Measurements from ENCODE around the gene SDK1. TPM values are rescaled to one million over a fixed set of nuclear protein-coding genes. Genes with fewer than 3 reads are reported as not detected.

Gene SDK1
- total and polyA plus RNA-seq, 2 of the 8 experiments (the other 6 are each of a cell fraction or from before 2014, with no cell fraction given), result 3.3 to 7.2 TPM

DNA sequence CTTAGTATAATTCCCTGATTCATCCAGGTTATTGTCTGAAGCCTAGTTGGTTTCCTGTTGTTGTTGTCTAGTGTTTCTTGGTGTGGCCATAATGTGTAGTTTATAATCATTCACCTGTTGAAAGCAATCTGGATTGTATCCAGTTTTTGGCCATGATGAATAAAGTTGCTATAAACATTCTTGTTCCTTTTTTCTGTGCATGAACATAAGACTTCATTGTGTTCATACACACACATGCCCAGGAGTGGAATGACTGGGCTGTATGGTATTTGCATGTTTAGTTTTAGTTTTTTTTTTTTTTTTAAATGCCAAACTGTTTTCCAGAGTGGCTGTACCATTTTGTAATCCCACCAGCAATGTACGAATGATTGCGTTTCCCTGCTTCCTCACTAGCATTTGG lies 349.8 kb downstream of the SDK1 start:
- CTCF ChIA-PET (ENCODE audit: partially characterized antibody), result no interaction called here
- WGBS, 2 experiments (ENCODE audit: extremely low coverage in 1 of 2, insufficient coverage in 1 of 2, insufficient read length in 1 of 2, insufficient replicate concordance in 2 of 2, low coverage in 1 of 2, low lambda C conversion rate in 2 of 2, missing lambda C conversion rate in 1 of 2), result 87% methylated on average over 2 of the region's 2 CpGs; no CpG with 5 or more reads in 1 of the 2 experiments
- no peak overlapping the region for H3K56ac ChIP-seq (replicated peaks; ENCODE audit: insufficient read length, low read depth, low read length)
- H2BK15ac ChIP-seq (ENCODE audit: low read length), result no peak overlapping the region
- H4K91ac ChIP-seq (replicated peaks; ENCODE audit: insufficient read length, low read length), result no peak overlapping the region
- no peak overlapping the region for H3K4ac ChIP-seq (replicated peaks; ENCODE audit: insufficient read length, low read depth, low read length)
- no peak overlapping the region for H3K14ac ChIP-seq (ENCODE audit: insufficient read length)
- no peaks in the 10 kb centered on the region for H3K79me1 ChIP-seq (ENCODE audit: low read depth, low read length)
- H3K27me3 ChIP-seq (replicated peaks in 1 of 4; ENCODE audit: control insufficient read depth in 3 of 4, extremely low read depth in 1 of 4, insufficient read depth in 3 of 4, low read length in 3 of 4), result no peaks in the 10 kb centered on the region; a peak in 1 of 7 replicates
- no peaks in the 10 kb centered on the region for H3K9me3 ChIP-seq (ENCODE audit: insufficient read depth in 2 of 2, low read depth in 1 of 2, low read length in 1 of 2)
- no peak overlapping the region for H2AFZ ChIP-seq (ENCODE audit: low read length)
- FAIRE-seq, result no peak
- no peak overlapping the region for H3K27ac ChIP-seq (ENCODE audit: low read depth, low read length)
- H3K23ac ChIP-seq (ENCODE audit: insufficient read length), result no peak overlapping the region
- H3K4me2 ChIP-seq (ENCODE audit: insufficient read depth in 1 of 2, low read depth in 2 of 2, low read length in 2 of 2), result no peak overlapping the region
- H3K18ac ChIP-seq (ENCODE audit: extremely low read depth, low read length), result no peak overlapping the region
- POLR2A ChIA-PET (ENCODE audit: partially characterized antibody), result no interaction called here
- no peaks in the 10 kb centered on the region for H4K20me1 ChIP-seq (replicated peaks in 1 of 2; ENCODE audit: control insufficient read depth in 1 of 2, insufficient read depth in 2 of 2, low read length in 2 of 2)
- no peak overlapping the region for H2BK120ac ChIP-seq (replicated peaks; ENCODE audit: low read depth, low read length)
- H4K5ac ChIP-seq (ENCODE audit: insufficient read length, low read depth, low read length), result no peak overlapping the region
- H2BK20ac ChIP-seq (ENCODE audit: low read length), result no peak overlapping the region
- no peaks in the 10 kb centered on the region; a peak in 1 of 8 replicates for H3K36me3 ChIP-seq (ENCODE audit: control insufficient read depth in 2 of 4, insufficient read depth in 4 of 4, low read length in 3 of 4)
- no peak overlapping the region for H2BK5ac ChIP-seq (ENCODE audit: low read depth, low read length)
- H2AK5ac ChIP-seq (ENCODE audit: low read depth, low read length), result no peak overlapping the region
- no peak for TF ChIP-seq KDM4A (IDR thresholded peaks at IDR 0.05; ENCODE audit: low read depth, low read length, severe bottlenecking)
- TF ChIP-seq HDAC6 (IDR thresholded peaks at IDR 0.05; ENCODE audit: low read depth, low read length), result no peak
- no peaks in the 10 kb centered on the region for H3K4me1 ChIP-seq (replicated peaks in 1 of 4; ENCODE audit: control insufficient read depth in 3 of 4, insufficient read depth in 4 of 4, low read length in 3 of 4)
- H3K23me2 ChIP-seq (ENCODE audit: low read depth, low read length), result no peaks in the 10 kb centered on the region
- no peak overlapping the region for H3K9ac ChIP-seq (replicated peaks in 1 of 4; ENCODE audit: extremely low read depth in 1 of 4, low read depth in 3 of 4, low read length in 3 of 4)
- H3K79me2 ChIP-seq (ENCODE audit: control insufficient read depth in 1 of 2, insufficient read depth in 2 of 2, low read length in 2 of 2), result no peaks in the 10 kb centered on the region; a peak in 1 of 4 replicates
- no peak overlapping the region for H2BK12ac ChIP-seq (ENCODE audit: low read depth, low read length)
- no peak for DNase-seq (ENCODE audit: low read depth in 1 of 2, low spot score in 2 of 2)
- no peak overlapping the region for H3K4me3 ChIP-seq (ENCODE audit: extremely low read depth in 1 of 4, insufficient read depth in 2 of 4, low read depth in 3 of 4, low read length in 4 of 4)
- no peak overlapping the region for H4K8ac ChIP-seq (ENCODE audit: extremely low read depth, insufficient read depth, low read length)
